Measurements from ENCODE around the gene SH2D1A. TPM values are rescaled to one million over a fixed set of nuclear protein-coding genes. Genes with fewer than 3 reads are reported as not detected.
"Not testable (repeated sequence)": the region's sequence is repeated elsewhere in the genome, so short reads cannot be mapped to it uniquely, and the experiment has no call there.

The SH2D1A gene
- total RNA-seq (1 to 10 TPM in 1 of 2 donors, under 1 TPM in 1; 0.75 to 2.1 TPM), polyA plus RNA-seq (under 1 TPM; 0.27 to 0.56 TPM)

- TF ChIP-seq FOXA1 (IDR thresholded peaks at IDR 0.05) (no peak), REST (IDR thresholded peaks at IDR 0.05) (no peak), SP1 (IDR thresholded peaks at IDR 0.05) (no peak), NR2F2 (IDR thresholded peaks at IDR 0.05) (no peak), GABPA (IDR thresholded peaks at IDR 0.05 in 1 of 2, conservative IDR thresholded peaks at IDR 0.05 in 1 of 2) (no peak), TAF1 (conservative IDR thresholded peaks at IDR 0.05) (no peak), RXRA (IDR thresholded peaks at IDR 0.05) (no peak), YY1 (IDR thresholded peaks at IDR 0.05) (no peak), HNF4G (IDR thresholded peaks at IDR 0.05) (no peak), RAD21 (IDR thresholded peaks at IDR 0.05) (no peak), HNF4A (conservative IDR thresholded peaks at IDR 0.05) (no peak), JUND (IDR thresholded peaks at IDR 0.05) (no peak), CTCF (IDR thresholded peaks at IDR 0.05; ENCODE audit: low read depth, low read length, missing input control) (no peak)
- TF ChIP-seq, protein P1, sequence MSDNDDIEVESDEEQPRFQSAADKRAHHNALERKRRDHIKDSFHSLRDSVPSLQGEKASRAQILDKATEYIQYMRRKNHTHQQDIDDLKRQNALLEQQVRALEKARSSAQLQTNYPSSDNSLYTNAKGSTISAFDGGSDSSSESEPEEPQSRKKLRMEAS (IDR thresholded peaks at IDR 0.05), result no peak
- TF ChIP-seq, protein P2, sequence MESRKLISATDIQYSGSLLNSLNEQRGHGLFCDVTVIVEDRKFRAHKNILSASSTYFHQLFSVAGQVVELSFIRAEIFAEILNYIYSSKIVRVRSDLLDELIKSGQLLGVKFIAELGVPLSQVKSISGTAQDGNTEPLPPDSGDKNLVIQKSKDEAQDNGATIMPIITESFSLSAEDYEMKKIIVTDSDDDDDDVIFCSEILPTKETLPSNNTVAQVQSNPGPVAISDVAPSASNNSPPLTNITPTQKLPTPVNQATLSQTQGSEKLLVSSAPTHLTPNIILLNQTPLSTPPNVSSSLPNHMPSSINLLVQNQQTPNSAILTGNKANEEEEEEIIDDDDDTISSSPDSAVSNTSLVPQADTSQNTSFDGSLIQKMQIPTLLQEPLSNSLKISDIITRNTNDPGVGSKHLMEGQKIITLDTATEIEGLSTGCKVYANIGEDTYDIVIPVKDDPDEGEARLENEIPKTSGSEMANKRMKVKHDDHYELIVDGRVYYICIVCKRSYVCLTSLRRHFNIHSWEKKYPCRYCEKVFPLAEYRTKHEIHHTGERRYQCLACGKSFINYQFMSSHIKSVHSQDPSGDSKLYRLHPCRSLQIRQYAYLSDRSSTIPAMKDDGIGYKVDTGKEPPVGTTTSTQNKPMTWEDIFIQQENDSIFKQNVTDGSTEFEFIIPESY (IDR thresholded peaks at IDR 0.05), result no peak
- TF ChIP-seq, protein P3, sequence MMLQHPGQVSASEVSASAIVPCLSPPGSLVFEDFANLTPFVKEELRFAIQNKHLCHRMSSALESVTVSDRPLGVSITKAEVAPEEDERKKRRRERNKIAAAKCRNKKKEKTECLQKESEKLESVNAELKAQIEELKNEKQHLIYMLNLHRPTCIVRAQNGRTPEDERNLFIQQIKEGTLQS (IDR thresholded peaks at IDR 0.05), result no peak
- 85% methylated on average over 19 of the region's 19 CpGs for whole genome bisulfite sequencing
- H3K4me3 ChIP-seq (ENCODE audit: low read depth in 1 of 3, low read length in 3 of 3), result no peak within 1 kb of the TSS
- H3K27me3 ChIP-seq (ENCODE audit: control insufficient read depth in 4 of 4, insufficient read depth in 4 of 4, low read length in 3 of 4), result no peaks in the 10 kb centered on the region
- no peaks in the 10 kb centered on the region for H3K4me1 ChIP-seq (ENCODE audit: control insufficient read depth in 4 of 4, insufficient read depth in 4 of 4, low read length in 3 of 4)
- no peaks in the 10 kb centered on the region for H3K36me3 ChIP-seq (ENCODE audit: control insufficient read depth in 4 of 4, insufficient read depth in 3 of 4, low read depth in 1 of 4, low read length in 3 of 4)
- no peak within 1 kb of the TSS for H3K27ac ChIP-seq (ENCODE audit: low read depth in 1 of 2, low read length in 2 of 2)
- H3K9me3 ChIP-seq (ENCODE audit: control insufficient read depth in 4 of 4, low read length in 3 of 4), result no peaks in the 10 kb centered on the region
- no peak within 1 kb of the TSS for H3K9ac ChIP-seq (ENCODE audit: low read depth in 1 of 2, low read length in 2 of 2)
- DNase-seq (ENCODE audit: low spot score), result no peak
These were observed at the start of gene SH2D1A for GRCh38 chrX:124346117-124346876. Gene SH2D1A (plus strand): TSS chrX:124346563. CDS start chrX:124346643, 80 bp downstream.

DNA sequence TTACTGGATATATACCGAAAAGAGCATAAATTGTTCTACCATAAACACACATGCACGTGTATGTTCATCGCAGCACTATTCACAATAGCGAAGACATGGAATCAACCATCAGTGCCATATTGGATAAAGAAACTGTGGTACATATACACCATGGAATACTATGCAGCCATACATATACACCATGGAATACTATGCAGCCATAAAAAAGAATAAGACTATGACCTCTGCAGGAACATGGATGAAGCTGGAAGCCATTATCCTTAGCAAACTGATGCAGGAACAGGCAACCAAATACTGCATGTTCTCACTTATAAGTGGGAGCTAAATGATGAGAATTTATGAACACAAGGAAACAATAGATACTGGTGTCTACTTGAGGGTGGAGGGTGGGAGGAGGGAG is 47.0 kb upstream of the SH2D1A start:
- not testable (repeated sequence) for H3K27me3 ChIP-seq (ENCODE audit: control insufficient read depth in 4 of 4, insufficient read depth in 4 of 4, low read length in 3 of 4); H3K4me3 ChIP-seq (ENCODE audit: low read depth in 1 of 3, low read length in 3 of 3); H3K4me1 ChIP-seq (ENCODE audit: control insufficient read depth in 4 of 4, insufficient read depth in 4 of 4, low read length in 3 of 4); H3K36me3 ChIP-seq (ENCODE audit: control insufficient read depth in 4 of 4, insufficient read depth in 3 of 4, low read depth in 1 of 4, low read length in 3 of 4); H3K27ac ChIP-seq (ENCODE audit: low read depth in 1 of 2, low read length in 2 of 2); DNase-seq (ENCODE audit: low spot score); H3K9ac ChIP-seq (ENCODE audit: low read depth in 1 of 2, low read length in 2 of 2); H3K9me3 ChIP-seq (ENCODE audit: control insufficient read depth in 4 of 4, low read length in 3 of 4)
- 98% methylated on average over 4 of the region's 4 CpGs for WGBS
